ACHN (cell line): Measurements from ENCODE around the gene COPS7A.
"Not testable (repeated sequence)": the region's sequence is repeated elsewhere in the genome, so short reads cannot be mapped to it uniquely, and the experiment has no call there.

ENCODE experiments used
- DNase-seq: peaks from one replicate; pipeline ENCODE4 v3.0.0-alpha.2; 2015
- in situ Hi-C: cut with HindIII; loops from 2 replicates; pipeline ENCODE4 v1.10.0; 2017; ENCODE audit warnings: low sequenced_read_pairs, low pct_ligation_motif_present, low pct_unique_long_range_greater_than_20kb

Gene COPS7A

DNA sequence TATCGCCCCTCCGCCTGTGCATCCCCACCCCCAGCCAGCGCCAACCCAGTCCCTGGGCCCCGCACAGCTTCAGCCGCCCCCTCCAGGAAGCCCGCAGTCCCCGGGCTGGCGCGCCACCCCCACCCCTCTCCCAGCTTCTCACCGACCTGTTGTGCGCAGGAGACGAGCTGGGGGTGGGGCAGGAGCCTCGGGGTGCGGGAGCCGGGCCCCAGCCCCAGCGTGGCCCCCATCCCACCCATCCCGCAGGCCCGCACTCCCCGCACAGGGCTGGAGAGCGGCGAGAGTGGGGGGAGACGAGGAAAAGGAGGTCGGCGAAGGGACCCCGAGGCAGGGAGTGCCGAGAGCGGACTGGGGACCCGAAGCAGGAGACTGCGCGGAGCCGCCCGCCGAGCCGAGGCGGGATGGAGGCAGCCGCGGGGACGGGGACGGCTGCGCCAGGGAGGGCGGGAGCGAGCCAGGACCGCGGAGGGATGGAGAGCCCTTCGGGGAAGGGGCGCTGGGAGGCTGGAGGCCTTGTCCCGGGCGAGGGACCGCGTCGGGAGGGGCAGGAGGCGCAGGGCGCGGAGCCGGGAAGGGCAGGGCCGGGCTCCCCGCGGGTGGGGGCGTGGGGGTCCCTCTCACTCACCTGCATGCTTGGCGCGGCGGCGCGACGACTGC is 23.7 kb upstream of the COPS7A start:
- in situ Hi-C loops = no loop called here

DNA sequence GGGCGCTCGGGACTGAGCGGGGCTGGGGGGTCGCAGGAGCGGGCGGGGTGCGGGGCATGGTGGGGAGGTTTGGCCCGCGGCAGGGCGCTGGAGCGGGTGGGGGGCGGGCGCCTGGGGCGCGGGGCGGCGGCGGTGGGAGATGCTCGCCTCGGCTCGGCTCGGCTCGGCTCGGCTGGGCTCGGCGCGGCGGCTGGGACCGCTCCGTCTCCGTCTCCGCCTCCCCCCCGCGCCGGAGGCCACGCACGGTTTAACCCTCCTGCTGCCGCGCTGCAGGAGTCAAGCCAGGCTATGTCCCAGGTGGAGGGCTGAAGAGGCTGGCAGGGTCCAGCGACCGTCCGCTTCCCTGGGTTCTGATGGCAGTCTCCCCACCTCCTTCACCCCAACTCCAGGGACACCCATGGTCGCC is 23.2 kb upstream of the COPS7A start, which contains the start of gene PIANP:
Gene PIANP, minus strand, starts transcription at position 170 of the 406 bp plus-strand sequence. CDS start 2,754 bp downstream, outside the sequence.
- in situ Hi-C loops = no loop called here
- peak; percentile 49 for DNase-seq

More for the DNA sequence above, 23.7 kb upstream of the COPS7A start:
- DNase-seq = no peak

DNA sequence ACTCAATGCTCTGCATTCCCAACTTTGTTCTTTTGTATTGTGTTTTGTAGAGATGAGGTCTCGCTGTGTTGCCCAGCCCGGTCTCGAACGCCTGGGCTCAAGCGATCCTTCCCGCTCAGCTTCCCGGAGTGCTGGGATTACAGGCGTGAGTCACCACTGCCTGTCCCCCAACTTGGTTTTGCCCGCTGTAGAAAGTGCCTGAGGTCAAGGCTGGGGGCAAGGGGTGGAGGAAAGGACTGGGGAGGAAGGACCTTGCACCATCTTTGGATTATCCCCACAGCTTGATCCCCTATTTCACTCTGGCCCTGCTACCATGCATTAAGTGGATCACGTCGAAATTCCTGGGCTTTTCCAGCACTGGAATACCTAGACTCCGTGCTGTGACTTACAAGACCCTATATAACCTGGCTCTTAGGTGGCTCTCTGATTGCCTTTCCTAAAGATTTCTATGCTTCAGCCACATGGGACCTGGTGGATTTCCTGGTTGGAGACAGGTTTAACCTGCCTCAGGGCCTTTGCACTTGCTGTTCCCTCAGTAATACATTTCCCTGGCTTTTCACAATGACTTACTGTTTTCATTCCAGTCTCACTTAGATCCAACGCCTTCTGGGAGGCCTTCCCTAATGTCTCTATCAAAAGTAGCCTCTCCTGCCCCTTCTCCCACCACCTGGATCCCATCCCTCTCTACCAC is 22.6 kb upstream of the COPS7A start:
- in situ Hi-C loops = no loop called here
- DNase-seq = no peak

DNA sequence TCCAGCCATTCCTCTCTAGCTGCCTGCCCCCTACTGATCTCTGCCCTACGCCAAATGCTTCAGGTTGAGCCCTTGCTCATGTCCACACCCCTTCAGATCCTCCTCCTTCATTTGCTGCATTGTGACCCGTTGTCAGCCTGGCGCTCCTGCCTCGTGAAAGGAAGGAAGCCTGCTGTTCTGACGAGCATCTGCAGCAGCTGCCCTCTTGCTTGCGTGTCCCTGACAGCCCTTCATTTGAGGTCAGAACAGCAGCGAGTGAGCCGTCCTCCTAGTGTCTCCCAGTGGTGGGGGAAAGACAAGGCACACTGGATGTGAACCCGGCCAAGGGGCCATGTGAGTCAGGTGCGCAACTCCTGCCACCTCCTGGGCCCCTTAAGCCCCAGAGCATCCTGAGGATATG is 20.2 kb upstream of the COPS7A start:
- no peak for DNase-seq
- in situ Hi-C loops = no loop called here

DNA sequence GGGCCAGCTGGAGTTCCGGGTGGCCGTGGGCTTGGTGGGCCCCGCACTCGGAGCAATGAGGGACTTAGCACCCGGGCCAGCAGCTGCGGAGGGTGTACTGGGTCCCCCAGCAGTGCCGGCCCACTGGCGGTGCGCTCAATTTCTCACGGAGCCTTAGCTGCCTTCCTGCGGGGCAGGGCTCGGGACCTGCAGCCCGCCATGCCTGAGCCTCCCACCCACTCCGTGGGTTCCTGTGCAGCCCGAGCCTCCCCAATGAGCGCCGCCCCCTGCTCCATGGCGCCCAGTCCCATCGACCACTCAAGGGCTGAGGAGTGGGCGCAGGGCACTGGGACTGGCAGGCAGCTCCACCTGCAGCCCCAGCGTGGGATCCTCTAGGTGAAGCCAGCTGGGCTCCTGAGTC is 15.5 kb upstream of the COPS7A start:
- DNase-seq, in situ Hi-C loops: not testable (repeated sequence)

DNA sequence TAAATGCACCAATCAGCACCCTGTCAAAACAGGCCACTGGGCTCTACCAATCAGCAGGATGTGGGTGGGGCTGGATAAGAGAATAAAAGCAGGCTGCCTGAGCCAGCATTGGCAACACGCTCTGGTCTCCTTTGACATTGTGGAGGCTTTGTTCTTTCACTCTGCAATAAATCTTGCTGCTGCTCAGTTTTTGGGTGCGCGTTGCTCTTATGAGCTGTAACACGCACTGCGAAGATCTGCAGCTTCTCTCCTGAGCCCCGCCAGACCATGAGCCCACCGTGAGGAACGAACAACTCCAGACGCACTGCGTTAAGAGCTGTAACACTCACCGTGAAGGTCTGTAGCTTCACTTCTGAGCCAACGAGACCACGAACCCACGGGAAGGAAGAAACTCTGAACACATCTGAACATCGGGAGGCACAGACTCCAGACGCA is 14.9 kb upstream of the COPS7A start:
- in situ Hi-C loops = no loop called here
- no peak for DNase-seq

DNA sequence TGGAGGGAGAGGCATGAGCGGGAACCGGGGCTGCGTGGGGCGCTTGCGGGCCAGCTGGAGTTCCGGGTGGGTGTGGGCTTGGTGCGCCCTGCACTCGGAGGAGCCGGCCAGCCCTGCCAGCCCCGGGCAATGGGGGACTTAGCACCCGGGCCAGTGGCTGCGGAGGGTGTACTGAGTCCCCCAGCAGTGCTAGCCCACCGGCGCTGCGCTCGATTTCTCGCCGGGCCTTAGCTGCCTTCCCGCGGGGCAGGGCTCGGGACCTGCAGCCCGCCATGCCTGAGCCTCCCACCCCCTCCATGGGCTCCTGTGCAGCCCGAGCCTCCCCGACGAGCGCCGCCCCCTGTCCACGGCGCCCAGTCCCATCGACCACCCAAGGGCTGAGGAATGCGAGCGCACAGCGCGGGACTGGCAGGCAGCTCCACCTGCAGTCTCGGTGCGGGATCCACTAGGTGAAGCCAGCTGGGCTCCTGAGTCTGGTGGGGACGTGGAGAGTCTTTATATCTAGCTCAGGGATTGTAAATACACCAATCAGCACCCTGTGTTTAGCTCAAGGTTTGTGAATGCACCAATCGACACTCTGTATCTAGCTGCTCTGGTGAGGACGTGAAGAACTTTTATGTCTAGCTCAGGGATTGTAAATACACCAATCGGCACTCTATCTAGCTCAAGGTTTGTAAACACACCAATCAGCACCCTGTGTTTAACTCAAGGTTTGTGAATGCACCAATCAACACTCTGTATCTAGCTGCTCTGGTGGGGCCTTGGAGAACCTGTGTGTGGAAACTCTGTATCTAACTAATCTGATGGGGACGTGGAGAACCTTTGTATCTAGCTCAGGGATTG is 7.6 kb upstream of the COPS7A start:
- not testable (repeated sequence) for DNase-seq

DNA sequence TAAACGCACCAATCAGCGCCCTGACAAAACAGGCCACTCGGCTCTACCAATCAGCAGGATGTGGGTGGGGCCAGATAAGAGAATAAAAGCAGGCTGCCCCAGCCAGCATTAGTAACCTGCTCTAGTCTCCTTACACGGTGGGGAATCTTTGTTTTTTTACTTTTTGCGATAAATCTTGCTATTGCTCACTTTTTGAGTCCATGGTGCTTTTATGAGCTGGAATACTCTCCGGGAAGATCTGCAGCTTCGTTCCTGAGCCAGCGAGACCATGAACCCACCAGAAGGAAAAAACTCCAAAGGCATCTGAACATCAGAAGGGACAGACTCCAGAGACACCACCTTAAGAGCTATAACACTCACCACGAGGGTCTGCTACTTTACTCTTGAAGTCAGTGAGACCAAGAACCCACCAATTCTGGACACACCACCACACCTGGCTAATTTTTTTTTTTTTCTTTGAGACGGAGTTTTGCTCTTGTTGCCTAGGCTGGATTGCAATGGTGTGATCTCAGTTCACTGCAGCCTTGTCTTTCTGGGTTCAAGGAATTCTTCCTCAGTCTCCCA is 6.9 kb upstream of the COPS7A start:
- in situ Hi-C loops = no loop called here
- no peak for DNase-seq

More for the DNA sequence above, 7.6 kb upstream of the COPS7A start:
- in situ Hi-C loops = not testable (repeated sequence)

DNA sequence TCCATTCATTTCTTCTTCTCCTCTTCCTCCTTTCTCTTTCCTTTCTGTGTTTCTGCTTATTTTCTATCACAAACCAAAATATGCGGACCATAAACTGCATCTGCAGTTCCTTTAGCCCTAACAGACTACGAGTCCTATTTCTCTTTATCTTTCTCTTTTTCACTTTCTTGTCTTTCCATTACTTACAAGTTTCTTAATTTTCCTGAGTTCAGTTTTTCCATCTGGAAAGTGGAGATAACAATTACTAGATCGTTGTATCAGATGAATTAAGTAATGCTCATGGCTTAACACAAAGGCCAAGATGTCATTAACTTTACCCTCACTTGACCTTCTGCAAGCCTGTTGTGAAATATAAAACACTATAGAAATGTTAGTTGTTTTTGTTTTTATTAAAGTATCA is 983 bp upstream of the COPS7A start:
- in situ Hi-C loops = no loop called here
- DNase-seq = no peak

DNA sequence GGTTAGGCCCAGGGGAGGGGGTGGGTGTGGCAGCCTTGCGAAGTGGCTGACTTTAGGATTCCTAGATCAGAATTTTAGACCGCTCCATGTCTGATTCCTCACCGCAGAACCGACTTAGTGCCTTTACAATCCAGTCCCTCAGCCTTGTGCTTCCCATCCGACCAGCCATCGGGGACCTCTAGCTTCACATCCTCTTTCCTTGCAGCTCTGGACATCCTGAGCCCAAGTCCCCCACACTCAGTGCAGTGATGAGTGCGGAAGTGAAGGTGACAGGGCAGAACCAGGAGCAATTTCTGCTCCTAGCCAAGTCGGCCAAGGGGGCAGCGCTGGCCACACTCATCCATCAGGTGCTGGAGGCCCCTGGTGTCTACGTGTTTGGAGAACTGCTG is 557 bp downstream of the COPS7A start:
- in situ Hi-C loops = no loop called here
- peak; percentile 47 for DNase-seq

DNA sequence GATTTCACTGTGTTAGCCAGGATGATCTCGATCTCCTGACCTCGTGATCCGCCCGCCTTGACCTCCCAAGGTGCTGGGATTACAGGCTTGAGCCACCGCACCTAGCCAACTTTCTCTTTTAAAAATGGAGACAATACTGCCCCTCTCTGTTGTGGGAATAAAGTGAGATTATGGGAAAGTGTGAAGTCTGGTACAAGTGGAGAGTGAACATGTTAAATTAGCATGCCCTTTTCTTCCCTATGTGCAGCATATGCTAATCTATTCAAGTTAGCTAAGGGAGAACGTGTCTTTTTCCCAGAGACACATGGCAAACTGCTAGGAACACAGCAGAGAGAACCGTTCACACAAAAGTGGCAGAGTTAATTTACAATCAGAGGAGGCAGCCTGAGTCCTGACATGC is 1.5 kb downstream of the COPS7A start:
- DNase-seq = no peak
- in situ Hi-C loops = no loop called here

DNA sequence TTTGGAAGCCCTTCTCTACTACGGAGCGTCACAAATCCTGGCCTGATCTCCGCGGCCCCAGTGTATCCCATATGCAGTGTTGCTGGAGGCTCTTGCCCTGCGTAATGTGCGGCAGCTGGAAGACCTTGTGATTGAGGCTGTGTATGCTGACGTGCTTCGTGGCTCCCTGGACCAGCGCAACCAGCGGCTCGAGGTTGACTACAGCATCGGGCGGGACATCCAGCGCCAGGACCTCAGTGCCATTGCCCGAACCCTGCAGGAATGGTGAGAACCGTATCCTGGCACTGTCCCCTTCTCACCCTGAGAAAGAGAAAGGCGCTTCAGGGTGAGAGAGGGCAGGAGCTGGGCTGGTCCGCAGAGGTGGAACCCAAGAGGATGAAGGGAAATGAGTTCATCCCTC is 5.3 kb downstream of the COPS7A start:
- in situ Hi-C loops = no loop called here
- DNase-seq = no peak

DNA sequence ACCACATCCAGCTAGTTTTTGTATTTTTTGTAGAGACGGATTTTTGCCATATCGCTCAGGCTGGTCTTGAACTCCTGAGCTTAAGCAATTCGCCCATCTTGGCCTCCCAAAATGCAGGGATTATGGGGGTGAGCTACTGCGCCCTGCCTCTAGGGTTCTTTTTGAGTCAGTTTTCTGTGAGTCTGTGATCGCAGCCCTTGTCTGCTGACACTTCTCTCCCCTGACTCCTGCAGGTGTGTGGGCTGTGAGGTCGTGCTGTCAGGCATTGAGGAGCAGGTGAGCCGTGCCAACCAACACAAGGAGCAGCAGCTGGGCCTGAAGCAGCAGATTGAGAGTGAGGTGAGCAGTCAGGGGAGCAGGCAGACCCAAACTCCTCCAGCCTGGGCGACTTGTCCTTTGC is 6.3 kb downstream of the COPS7A start:
- in situ Hi-C loops = no loop called here
- DNase-seq = no peak

DNA sequence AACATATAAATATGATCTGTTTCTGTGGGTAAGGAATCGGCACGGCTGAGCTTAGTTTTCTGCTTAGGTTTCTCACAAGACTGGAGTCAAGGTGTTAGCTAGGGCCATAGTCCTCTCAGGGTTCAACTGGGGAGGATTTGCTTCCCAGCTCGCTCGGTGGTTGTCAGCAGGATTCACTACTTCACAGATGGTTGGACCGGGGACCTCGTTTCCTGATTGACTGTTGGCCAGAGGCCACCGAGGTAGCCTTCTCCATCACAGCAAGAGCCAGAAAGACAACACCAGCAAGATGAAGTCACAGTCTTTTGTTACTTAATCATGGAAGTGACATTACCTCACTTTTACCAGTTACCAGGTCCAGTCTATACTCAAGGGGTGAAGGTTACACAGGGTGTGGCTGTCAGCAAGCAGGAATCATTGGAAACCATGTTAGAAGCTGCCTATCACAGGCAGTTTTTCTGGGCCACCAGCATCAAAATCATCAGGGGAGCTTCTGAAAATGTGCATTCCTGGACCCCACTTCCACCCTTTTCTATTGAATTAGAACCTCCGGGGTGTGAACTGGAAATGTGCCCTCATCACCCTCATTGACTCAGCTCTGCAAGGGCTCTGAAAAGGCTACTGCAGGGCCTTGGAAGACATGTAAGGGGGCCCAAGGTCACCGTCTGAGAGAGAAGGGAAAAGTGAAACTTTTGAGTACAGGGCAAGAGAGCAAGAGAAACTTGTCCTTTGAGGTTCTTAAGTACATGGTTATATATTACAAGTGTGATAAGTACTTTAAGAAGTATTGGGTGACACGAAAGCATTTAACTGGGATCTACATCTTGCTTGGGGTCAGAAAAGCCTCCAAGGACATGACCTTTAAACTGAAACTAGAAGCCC is 10.9 kb downstream of the COPS7A start:
- in situ Hi-C loops = no loop called here
- no peak for DNase-seq

DNA sequence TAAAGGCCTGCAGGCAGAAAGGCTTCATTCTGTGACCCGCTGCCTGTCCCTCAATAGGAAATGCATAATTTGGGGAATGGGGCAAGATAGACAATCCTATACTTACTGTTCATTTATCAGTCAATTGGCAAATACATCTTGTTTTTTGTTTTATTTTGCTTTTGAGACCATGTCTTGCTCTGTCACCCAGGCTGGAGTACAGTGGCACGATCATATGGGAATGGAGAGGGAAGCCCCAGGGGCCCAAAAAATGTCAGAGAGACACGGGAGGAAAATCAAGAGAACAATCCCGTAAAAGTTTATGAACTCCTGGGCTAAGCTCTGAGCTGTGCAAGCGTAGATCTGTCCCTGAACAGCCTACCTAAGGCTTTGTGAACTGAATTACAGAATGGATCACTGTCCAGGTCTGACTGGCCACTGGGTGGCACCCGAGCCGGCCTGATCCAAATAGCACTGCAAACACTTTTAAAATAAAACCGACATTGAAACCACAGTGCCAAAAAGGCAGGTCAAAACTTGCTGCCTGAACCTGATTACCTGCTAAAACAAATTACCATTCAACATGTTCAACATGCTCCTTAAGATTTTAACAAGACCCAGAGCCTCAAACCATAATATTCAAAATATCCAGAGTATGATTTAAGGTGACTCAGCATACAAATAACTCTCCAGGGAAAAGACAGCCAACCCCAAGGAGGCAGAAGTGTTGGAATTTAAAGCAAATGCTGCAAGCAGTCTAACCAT is 11.8 kb downstream of the COPS7A start:
- DNase-seq = peak; percentile 72
- in situ Hi-C loops = no loop called here

DNA sequence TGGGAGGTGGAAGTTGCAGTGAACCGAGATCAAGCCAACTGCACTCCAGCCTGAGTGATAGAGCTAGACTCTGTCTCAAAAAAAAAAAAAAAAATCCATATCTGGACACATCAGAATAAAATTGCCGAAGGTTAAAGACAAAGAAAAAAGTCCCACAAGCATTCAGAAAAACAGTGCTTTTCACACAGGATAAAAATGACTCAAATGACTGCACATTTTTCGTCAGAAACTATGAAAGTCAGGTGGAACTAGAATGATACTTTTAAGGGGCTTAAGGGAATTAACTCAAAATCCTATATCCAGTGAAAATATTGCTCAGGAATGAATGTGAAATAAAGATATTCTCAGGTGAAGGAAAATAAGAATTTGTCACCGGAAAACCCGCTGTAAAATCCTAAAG is 12.9 kb downstream of the COPS7A start:
- in situ Hi-C loops = no loop called here
- DNase-seq = no peak

DNA sequence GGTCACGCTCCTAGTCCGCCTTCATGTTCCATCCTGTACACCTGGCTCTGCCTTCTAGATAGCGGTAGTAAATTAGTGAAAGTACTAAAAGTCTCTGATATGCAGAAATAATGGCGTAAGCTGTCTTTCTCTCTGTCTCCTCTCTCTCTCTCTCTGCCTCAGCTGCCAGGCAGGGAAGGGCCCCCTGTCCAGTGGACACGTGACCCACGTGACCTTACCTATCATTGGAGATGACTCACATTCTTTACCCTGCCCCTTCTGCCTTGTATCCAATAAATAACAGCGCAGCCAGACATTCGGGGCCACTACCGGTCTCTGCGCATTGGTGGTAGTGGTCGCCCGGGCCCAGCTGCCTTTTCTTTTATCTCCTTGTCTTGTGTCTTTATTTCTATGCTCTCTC is 18.2 kb downstream of the COPS7A start:
- DNase-seq, in situ Hi-C loops: not testable (repeated sequence)
